ENCODE measurements around the gene SLC6A6.

GRCh38 chr3:14404631-14405359, 2.4 kb downstream of the SLC6A6 start:
- TF ChIP-seq, protein P1, sequence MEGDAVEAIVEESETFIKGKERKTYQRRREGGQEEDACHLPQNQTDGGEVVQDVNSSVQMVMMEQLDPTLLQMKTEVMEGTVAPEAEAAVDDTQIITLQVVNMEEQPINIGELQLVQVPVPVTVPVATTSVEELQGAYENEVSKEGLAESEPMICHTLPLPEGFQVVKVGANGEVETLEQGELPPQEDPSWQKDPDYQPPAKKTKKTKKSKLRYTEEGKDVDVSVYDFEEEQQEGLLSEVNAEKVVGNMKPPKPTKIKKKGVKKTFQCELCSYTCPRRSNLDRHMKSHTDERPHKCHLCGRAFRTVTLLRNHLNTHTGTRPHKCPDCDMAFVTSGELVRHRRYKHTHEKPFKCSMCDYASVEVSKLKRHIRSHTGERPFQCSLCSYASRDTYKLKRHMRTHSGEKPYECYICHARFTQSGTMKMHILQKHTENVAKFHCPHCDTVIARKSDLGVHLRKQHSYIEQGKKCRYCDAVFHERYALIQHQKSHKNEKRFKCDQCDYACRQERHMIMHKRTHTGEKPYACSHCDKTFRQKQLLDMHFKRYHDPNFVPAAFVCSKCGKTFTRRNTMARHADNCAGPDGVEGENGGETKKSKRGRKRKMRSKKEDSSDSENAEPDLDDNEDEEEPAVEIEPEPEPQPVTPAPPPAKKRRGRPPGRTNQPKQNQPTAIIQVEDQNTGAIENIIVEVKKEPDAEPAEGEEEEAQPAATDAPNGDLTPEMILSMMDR (IDR thresholded peaks at IDR 0.05), result no peak
- TF ChIP-seq POLR2A (IDR thresholded peaks at IDR 0.05), result no peak

All from lower leg skin (tissue), 3 donors.